Measurements from ENCODE around the gene AUTS2.

- peak; percentile 43; the same call in 1 of the 2 replicates for TF ChIP-seq IKZF3 (tag by site-specific recombination; IDR thresholded peaks at IDR 0.05)
- no peak for TF ChIP-seq SP2 (tag by site-specific recombination; IDR thresholded peaks at IDR 0.05)
- TF ChIP-seq ZNF350 (tag by site-specific recombination; IDR thresholded peaks at IDR 0.05) = no peak
- TF ChIP-seq CTCF (tag by site-specific recombination; IDR thresholded peaks at IDR 0.05) = no peak
- TF ChIP-seq ZNF138 (tag by site-specific recombination; IDR thresholded peaks at IDR 0.05; ENCODE audit: borderline replicate concordance) = no peak
- peak; percentile 84 for TF ChIP-seq TCF7L2 (IDR thresholded peaks at IDR 0.05; ENCODE audit: borderline replicate concordance, low read depth, low read length)
- no peak for TF ChIP-seq SCRT1 (tag by site-specific recombination; IDR thresholded peaks at IDR 0.05; ENCODE audit: borderline replicate concordance)
- peak; percentile 78; the same call in 1 of the 2 replicates for TF ChIP-seq ZSCAN23 (tag by site-specific recombination; IDR thresholded peaks at IDR 0.05)
- peak; percentile 62 for TF ChIP-seq PRDM10 (tag by site-specific recombination; IDR thresholded peaks at IDR 0.05)
- no peak for TF ChIP-seq ZSCAN18 (tag by site-specific recombination; IDR thresholded peaks at IDR 0.05)
- no peak for TF ChIP-seq PRDM1 (tag by site-specific recombination; IDR thresholded peaks at IDR 0.05)
- peak; percentile 65; the same call in 1 of the 2 replicates for TF ChIP-seq ZNF18 (tag by site-specific recombination; IDR thresholded peaks at IDR 0.05)
- no peak for TF ChIP-seq ZNF792 (tag by site-specific recombination; IDR thresholded peaks at IDR 0.05)
Measured at GRCh38 chr7:70707823-70708243, 1109.6 kb downstream of the AUTS2 start.
